ENCODE results near the gene COL4A5. TPM values are rescaled to one million over a fixed set of nuclear protein-coding genes. Genes with fewer than 3 reads are reported as not detected.

The COL4A5 gene
- total and polyA plus RNA-seq, 8 donors = 0.58 to 3.3 (median 1.2) TPM

DNA sequence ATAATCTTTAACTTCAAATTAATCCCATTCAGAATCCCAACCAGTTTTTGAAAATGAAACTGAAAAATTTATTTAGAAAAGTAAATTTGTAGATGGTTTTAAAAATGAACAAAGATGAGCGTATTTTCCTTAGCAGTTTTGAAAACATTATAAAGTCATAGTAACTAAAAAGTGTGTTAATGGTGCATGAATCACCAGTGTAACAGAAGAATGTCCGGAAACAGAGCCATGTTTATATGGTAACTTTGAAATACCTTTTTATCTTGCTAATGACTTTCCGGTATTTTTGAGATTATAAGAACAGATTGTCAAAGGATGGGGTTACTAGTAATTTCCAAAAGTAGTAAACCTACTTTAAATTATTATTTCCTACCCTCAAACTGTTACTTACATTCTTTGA is 150.9 kb downstream of the COL4A5 start:
- ATAC-seq (no peak), FAIRE-seq (no peak), DNase-seq (no peak)
- no peak overlapping the region for H3K27ac ChIP-seq
- H3K4me3 ChIP-seq = no peak overlapping the region
- H3K27me3 ChIP-seq = no peaks in the 10 kb centered on the region
- 76 to 86% methylated on average over 3 of the region's 3 CpGs for WGBS, 2 donors
- H3K9me3 ChIP-seq = no peaks in the 10 kb centered on the region
- H3K4me1 ChIP-seq = no peaks in the 10 kb centered on the region
- intact Hi-C loops (cut with DNase I) = no loop called here
- H3K36me3 ChIP-seq = no peaks in the 10 kb centered on the region
- TF ChIP-seq, protein P1, sequence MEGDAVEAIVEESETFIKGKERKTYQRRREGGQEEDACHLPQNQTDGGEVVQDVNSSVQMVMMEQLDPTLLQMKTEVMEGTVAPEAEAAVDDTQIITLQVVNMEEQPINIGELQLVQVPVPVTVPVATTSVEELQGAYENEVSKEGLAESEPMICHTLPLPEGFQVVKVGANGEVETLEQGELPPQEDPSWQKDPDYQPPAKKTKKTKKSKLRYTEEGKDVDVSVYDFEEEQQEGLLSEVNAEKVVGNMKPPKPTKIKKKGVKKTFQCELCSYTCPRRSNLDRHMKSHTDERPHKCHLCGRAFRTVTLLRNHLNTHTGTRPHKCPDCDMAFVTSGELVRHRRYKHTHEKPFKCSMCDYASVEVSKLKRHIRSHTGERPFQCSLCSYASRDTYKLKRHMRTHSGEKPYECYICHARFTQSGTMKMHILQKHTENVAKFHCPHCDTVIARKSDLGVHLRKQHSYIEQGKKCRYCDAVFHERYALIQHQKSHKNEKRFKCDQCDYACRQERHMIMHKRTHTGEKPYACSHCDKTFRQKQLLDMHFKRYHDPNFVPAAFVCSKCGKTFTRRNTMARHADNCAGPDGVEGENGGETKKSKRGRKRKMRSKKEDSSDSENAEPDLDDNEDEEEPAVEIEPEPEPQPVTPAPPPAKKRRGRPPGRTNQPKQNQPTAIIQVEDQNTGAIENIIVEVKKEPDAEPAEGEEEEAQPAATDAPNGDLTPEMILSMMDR (IDR thresholded peaks at IDR 0.05) = no peak

DNA sequence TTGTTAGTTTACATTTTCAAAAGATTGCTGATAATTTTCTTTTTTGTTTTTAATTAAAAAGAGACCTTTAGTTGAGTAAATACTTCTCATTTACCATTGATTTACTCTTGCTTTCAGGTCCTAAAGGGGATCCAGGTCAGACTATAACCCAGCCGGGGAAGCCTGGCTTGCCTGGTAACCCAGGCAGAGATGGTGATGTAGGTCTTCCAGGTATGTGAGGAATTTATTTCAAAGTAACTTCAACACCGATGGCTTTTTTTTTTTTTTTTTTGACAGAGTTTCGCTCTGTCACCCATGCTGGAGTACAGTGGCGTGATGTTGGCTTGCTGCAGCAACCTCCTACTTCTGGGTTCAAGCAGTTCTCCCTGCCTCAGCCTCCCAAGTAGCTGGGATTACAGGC is 161.6 kb downstream of the COL4A5 start:
- no peaks in the 10 kb centered on the region for H3K4me1 ChIP-seq
- TF ChIP-seq, protein P1 (IDR thresholded peaks at IDR 0.05) = no peak
- H3K9me3 ChIP-seq = no peaks in the 10 kb centered on the region
- DNase-seq = no peak
- H3K27me3 ChIP-seq = peaks cover 0 to 4% (median 0%) of the 10 kb centered on the region in 4 donors
- WGBS, 2 donors = 74% methylated on average over 3 to 4 of the region's 4 CpGs
- no peak for ATAC-seq
- no peak for FAIRE-seq
- H3K4me3 ChIP-seq = no peak overlapping the region
- intact Hi-C loops (cut with DNase I) = no loop called here
- no peaks in the 10 kb centered on the region for H3K36me3 ChIP-seq
- H3K27ac ChIP-seq = no peak overlapping the region

DNA sequence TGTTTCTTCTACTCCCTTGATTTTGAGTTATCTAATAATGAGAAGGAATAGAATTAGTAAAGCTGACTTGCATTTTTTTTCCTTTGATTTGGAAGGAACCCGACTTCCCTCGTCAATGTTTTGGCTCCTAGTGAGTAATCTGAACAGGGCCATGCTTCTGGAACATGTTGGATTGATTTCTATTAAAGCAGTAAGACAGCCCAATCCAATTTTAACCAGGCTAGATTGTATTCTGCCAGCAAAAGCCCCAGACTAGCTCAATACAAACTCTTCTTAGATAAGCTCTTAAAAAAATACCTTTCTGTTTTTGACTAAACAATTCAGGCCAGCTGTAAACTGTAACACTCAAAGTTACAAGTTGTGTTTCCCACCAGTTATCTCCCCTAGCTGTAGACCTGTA is 170.5 kb downstream of the COL4A5 start:
- no peaks in the 10 kb centered on the region for H3K27me3 ChIP-seq
- TF ChIP-seq, protein P1 (IDR thresholded peaks at IDR 0.05) = no peak
- no peak for DNase-seq
- WGBS, 2 donors = 7 to 16% methylated on average over 2 of the region's 2 CpGs
- intact Hi-C loops (cut with DNase I) = no loop called here
- H3K4me3 ChIP-seq = no peak overlapping the region
- no peaks in the 10 kb centered on the region for H3K9me3 ChIP-seq
- peak in 2 of 4 donors; percentile 58 to 74 for ATAC-seq
- H3K36me3 ChIP-seq = no peaks in the 10 kb centered on the region
- no peak for FAIRE-seq
- no peak overlapping the region for H3K27ac ChIP-seq
- H3K4me1 ChIP-seq = no peaks in the 10 kb centered on the region

DNA sequence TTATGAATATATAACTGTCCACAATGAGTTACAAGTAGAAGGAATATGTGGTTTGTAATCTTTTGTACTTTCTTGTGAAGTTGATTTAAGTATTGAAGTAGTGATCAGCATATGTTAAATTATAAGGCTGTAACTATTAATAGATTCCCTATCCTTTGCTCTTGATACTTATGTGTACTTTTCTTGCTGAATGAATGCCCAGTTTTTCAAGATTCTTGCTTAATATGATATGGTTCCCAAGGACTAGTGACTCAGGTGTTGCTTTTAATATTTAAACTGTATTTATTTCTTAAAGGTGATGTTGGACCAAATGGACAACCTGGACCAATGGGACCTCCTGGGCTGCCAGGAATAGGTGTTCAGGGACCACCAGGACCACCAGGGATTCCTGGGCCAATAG is 175.0 kb downstream of the COL4A5 start:
- FAIRE-seq (no peak), ATAC-seq (peak; percentile 56 to 87 (median 70)), DNase-seq (no peak)
- intact Hi-C loops (cut with DNase I) = no loop called here
- no peak overlapping the region for H3K4me3 ChIP-seq
- H3K4me1 ChIP-seq = no peaks in the 10 kb centered on the region
- no peak overlapping the region for H3K27ac ChIP-seq
- H3K27me3 ChIP-seq = peaks cover 0 to 10% (median 0%) of the 10 kb centered on the region in 4 donors
- no peaks in the 10 kb centered on the region for H3K36me3 ChIP-seq
- TF ChIP-seq, protein P1 (IDR thresholded peaks at IDR 0.05) = no peak
- no peaks in the 10 kb centered on the region for H3K9me3 ChIP-seq

DNA sequence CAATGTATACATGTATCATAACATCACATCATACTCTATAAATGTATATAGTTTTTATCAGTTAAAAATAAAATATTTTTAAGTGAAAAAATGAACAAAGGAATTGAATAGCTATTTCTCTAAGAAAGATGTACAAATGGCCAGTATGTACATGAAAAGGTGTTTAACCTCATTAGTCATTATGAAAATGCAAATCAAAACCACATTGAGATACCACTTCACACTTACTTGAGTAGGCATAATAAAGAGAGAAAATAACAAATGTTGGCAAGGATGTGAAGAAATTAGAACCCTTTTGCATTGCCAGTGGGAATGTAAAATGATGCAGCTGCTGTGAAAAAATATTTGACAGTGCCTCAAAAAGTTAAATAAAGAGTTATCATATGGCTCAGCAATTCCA is 201.2 kb downstream of the COL4A5 start:
- Histone ChIP-seq H3K9me3 (no peaks in the 10 kb centered on the region), H3K4me1 (no peaks in the 10 kb centered on the region), H3K36me3 (no peaks in the 10 kb centered on the region), H3K27ac (no peak overlapping the region), H3K27me3 (peaks cover 0 to 3% (median 2%) of the 10 kb centered on the region in 4 donors), H3K4me3 (no peak overlapping the region)
- TF ChIP-seq, protein P1 (IDR thresholded peaks at IDR 0.05) = no peak
- intact Hi-C loops (cut with DNase I) = no loop called here
- ATAC-seq (no peak), DNase-seq (no peak), FAIRE-seq (peak; percentile 64)

Data from pancreas (tissue), 10 donors.